Measurements from ENCODE around the gene CACNA1G. TPM values are rescaled to one million over a fixed set of nuclear protein-coding genes. Genes with fewer than 3 reads are reported as not detected.

The CACNA1G gene
- total and polyA plus RNA-seq, 2 donors (not counting 3 experiments of a cell fraction or from before 2014, with no cell fraction given): not detected

GRCh38 chr17:50513495-50513894 is 47.0 kb upstream of the CACNA1G start:
- Histone ChIP-seq H3K27me3 (ENCODE audit: control insufficient read depth in 2 of 2, insufficient read depth in 2 of 2, low read length in 2 of 2) (no peaks in the 10 kb centered on the region), H3K9me3 (replicated peaks; ENCODE audit: control insufficient read depth, insufficient read depth, low read length) (no peaks in the 10 kb centered on the region), H3K9ac (replicated peaks; ENCODE audit: extremely low read depth, insufficient read depth, low read length) (no peak overlapping the region), H3K27ac (ENCODE audit: insufficient read depth, low read depth, low read length) (no peak overlapping the region), H3K4me3 (replicated peaks in 1 of 3; ENCODE audit: insufficient read depth in 1 of 3, low read depth in 1 of 3, low read length in 3 of 3) (no peak overlapping the region), H3K36me3 (ENCODE audit: control insufficient read depth in 2 of 2, extremely low read depth in 1 of 2, insufficient read depth in 2 of 2, low read length in 2 of 2) (no peaks in the 10 kb centered on the region), H3K79me2 (ENCODE audit: control insufficient read depth, insufficient read depth, low read length) (no peaks in the 10 kb centered on the region), H2AFZ (ENCODE audit: low read depth, low read length) (no peak overlapping the region), H3K4me1 (ENCODE audit: control insufficient read depth, extremely low read depth, insufficient read depth, low read length) (peaks cover 4% of the 10 kb centered on the region), H3K4me2 (ENCODE audit: insufficient read depth, low read length) (no peak overlapping the region), H4K20me1 (replicated peaks; ENCODE audit: control insufficient read depth, extremely low read depth, insufficient read depth, low read length) (no peaks in the 10 kb centered on the region), H3K9me1 (replicated peaks; ENCODE audit: control insufficient read depth, extremely low read depth, insufficient read depth, low read length) (no peaks in the 10 kb centered on the region)
- ChIA-PET POLR2A (no interaction called here), CTCF (no interaction called here)
- dilution Hi-C loops (cut with MboI; ENCODE audit: extremely low pct_ligation_motif_present, low sequenced_read_pairs): no loop called here
- intact Hi-C loops (cut with micrococcal nuclease): no loop called here
- DNase-seq (ENCODE audit: low read depth, low spot score) (no peak), FAIRE-seq (no peak)
- BruUV-seq (replicated peaks): no TSS peak
- TF ChIP-seq JUN (IDR thresholded peaks at IDR 0.05; ENCODE audit: borderline replicate concordance, insufficient read depth, insufficient read length, low read depth) (no peak), FOS (IDR thresholded peaks at IDR 0.05; ENCODE audit: borderline replicate concordance, insufficient read depth, low read length) (no peak), CTCF (IDR thresholded peaks at IDR 0.05; ENCODE audit: extremely low read depth in 1 of 2, insufficient read depth in 1 of 2, low read depth in 1 of 2, low read length in 2 of 2) (no peak), MYC (IDR thresholded peaks at IDR 0.05; ENCODE audit: low read depth, low read length) (no peak), POLR2AphosphoS5 (IDR thresholded peaks at IDR 0.05; ENCODE audit: insufficient read depth, low read depth, low read length) (no peak), GATA2 (IDR thresholded peaks at IDR 0.05; ENCODE audit: insufficient read depth, insufficient read length, low read depth, low read length) (no peak), EZH2 (IDR thresholded peaks at IDR 0.05; ENCODE audit: borderline replicate concordance, low read depth, low read length, severe bottlenecking) (no peak), POLR2A (IDR thresholded peaks at IDR 0.05; ENCODE audit: low read depth, low read length) (no peak), MAX (IDR thresholded peaks at IDR 0.05; ENCODE audit: insufficient read depth, insufficient read length) (no peak)

Data from endothelial cell of umbilical vein (primary cell).